Measurements from ENCODE around the gene ADARB1.

ADARB1 gene

DNA sequence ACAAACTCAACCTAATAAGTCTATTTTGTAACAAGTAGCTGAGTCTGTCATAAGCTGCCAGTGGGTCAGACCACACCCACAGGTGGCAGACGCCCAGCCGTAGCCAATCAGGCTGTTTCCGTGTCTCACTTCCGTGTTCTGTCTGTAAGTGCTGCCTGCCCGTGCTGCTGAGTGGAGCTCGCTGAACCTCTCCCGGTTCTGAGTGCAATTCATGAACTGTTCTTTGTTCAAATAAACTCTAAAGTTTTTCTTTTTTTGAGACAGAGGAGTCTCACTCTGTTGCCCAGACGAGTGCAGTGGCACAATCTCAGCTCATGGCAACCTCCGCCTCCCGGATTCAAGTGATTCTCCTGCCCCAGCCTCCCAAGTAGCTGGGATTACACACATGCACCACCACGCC lies 188.2 kb downstream of the ADARB1 start:
- TF ChIP-seq EZH2 (IDR thresholded peaks at IDR 0.05; ENCODE audit: borderline replicate concordance, low read length), result no peak
- TF ChIP-seq, protein P1, sequence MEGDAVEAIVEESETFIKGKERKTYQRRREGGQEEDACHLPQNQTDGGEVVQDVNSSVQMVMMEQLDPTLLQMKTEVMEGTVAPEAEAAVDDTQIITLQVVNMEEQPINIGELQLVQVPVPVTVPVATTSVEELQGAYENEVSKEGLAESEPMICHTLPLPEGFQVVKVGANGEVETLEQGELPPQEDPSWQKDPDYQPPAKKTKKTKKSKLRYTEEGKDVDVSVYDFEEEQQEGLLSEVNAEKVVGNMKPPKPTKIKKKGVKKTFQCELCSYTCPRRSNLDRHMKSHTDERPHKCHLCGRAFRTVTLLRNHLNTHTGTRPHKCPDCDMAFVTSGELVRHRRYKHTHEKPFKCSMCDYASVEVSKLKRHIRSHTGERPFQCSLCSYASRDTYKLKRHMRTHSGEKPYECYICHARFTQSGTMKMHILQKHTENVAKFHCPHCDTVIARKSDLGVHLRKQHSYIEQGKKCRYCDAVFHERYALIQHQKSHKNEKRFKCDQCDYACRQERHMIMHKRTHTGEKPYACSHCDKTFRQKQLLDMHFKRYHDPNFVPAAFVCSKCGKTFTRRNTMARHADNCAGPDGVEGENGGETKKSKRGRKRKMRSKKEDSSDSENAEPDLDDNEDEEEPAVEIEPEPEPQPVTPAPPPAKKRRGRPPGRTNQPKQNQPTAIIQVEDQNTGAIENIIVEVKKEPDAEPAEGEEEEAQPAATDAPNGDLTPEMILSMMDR (IDR thresholded peaks at IDR 0.05; ENCODE audit: low read length), result no peak
- H3K4me1 ChIP-seq (ENCODE audit: insufficient read depth, low read length, severe bottlenecking), result peaks cover 8% of the 10 kb centered on the region
- no peak overlapping the region for H2AFZ ChIP-seq (ENCODE audit: low read length)
- H4K20me1 ChIP-seq (ENCODE audit: insufficient read depth, low read length), result no peaks in the 10 kb centered on the region
- no peaks in the 10 kb centered on the region for H3F3A ChIP-seq (ENCODE audit: insufficient read depth, low read length)
- H3K79me2 ChIP-seq (ENCODE audit: insufficient read depth, low read length), result no peaks in the 10 kb centered on the region
- peaks cover 41% of the 10 kb centered on the region for H3K36me3 ChIP-seq (ENCODE audit: insufficient read depth, low read length)
- no peaks in the 10 kb centered on the region for H3K9me3 ChIP-seq (ENCODE audit: low read length)
- no peak overlapping the region for H3K9ac ChIP-seq (ENCODE audit: low read length)
- H3K27ac ChIP-seq (ENCODE audit: low read depth, low read length, poor library complexity, severe bottlenecking), result no peak overlapping the region
- no peaks in the 10 kb centered on the region for H3K9me2 ChIP-seq (ENCODE audit: low read depth, low read length)
- H3K4me2 ChIP-seq (ENCODE audit: low read length), result no peak overlapping the region
- no peak overlapping the region for H3K4me3 ChIP-seq (ENCODE audit: low read depth, low read length, poor library complexity, severe bottlenecking)
- no peaks in the 10 kb centered on the region for H3K27me3 ChIP-seq (ENCODE audit: insufficient read depth, low read length)

DNA sequence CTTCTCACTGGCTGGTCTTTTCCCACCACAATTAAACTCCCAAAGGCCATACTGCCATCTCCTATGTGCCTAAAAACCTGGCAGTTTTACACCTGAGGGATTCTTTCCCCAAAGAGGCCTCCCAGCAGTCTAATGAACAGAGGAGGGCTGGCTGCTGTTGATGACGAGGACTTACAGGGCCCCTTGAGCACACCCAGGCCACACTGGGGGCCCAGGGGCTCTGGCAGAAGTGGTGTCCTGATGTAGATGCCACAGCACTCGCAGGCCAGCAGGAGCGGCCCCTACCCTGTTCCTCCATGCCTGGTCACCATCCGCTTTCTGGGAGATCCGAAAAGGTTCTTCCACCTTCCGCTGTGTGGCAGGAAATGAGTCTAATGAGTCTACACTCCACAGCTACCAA lies 189.2 kb downstream of the ADARB1 start:
- peaks cover 43% of the 10 kb centered on the region for H3K36me3 ChIP-seq (ENCODE audit: insufficient read depth, low read length)
- no peaks in the 10 kb centered on the region for H3F3A ChIP-seq (ENCODE audit: insufficient read depth, low read length)
- no peaks in the 10 kb centered on the region for H3K27me3 ChIP-seq (ENCODE audit: insufficient read depth, low read length)
- no peaks in the 10 kb centered on the region for H3K79me2 ChIP-seq (ENCODE audit: insufficient read depth, low read length)
- H3K4me1 ChIP-seq (ENCODE audit: insufficient read depth, low read length, severe bottlenecking), result peaks cover 8% of the 10 kb centered on the region
- no peaks in the 10 kb centered on the region for H3K9me3 ChIP-seq (ENCODE audit: low read length)
- TF ChIP-seq, protein P1 (IDR thresholded peaks at IDR 0.05; ENCODE audit: low read length), result no peak
- TF ChIP-seq EZH2 (IDR thresholded peaks at IDR 0.05; ENCODE audit: borderline replicate concordance, low read length), result no peak
- no peak overlapping the region for H3K4me3 ChIP-seq (ENCODE audit: low read depth, low read length, poor library complexity, severe bottlenecking)
- no peaks in the 10 kb centered on the region for H3K9me2 ChIP-seq (ENCODE audit: low read depth, low read length)
- no peak overlapping the region for H3K27ac ChIP-seq (ENCODE audit: low read depth, low read length, poor library complexity, severe bottlenecking)
- no peak overlapping the region for H2AFZ ChIP-seq (ENCODE audit: low read length)
- no peak overlapping the region for H3K4me2 ChIP-seq (ENCODE audit: low read length)
- no peak overlapping the region for H3K9ac ChIP-seq (ENCODE audit: low read length)
- H4K20me1 ChIP-seq (ENCODE audit: insufficient read depth, low read length), result no peaks in the 10 kb centered on the region

DNA sequence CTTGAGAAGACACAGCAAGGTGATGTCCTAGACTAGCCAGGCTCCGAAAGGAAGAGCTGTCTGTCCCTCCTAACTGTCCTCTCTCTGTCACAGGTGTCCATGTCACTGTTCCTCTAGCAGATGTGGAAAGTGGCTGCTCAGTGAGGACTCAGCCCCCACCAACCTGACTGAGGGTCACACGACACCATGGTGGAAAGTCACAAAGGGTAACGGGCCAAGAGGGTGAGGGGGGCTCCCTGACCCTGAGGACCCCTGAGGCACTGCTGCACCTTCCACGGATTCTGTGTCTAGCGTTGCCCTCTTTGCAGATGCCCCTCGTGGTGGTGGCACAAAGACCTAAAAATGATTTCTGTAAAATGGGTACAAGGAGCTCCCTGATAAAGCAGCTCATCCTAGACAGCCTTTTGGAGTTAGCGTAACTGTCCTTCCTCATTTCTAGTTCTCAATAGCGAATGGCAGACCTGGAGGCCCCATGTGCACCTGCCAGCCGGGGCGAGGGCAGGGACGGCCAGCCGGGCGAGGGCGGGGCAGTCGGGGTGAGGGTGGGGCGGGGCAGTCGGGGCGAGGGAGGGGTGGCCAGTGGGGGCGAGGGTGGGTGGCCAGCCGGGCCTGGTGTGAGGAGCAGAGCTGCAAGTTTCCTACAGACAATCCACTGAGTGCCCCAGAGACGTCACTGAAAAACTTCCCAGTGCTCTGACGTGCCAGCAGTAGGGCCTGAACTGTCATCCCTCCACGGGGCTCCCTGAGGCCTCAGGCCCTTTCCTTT lies 189.9 kb downstream of the ADARB1 start:
- no peak overlapping the region for H3K4me3 ChIP-seq (ENCODE audit: low read depth, low read length, poor library complexity, severe bottlenecking)
- peaks cover 8% of the 10 kb centered on the region for H3K4me1 ChIP-seq (ENCODE audit: insufficient read depth, low read length, severe bottlenecking)
- no peaks in the 10 kb centered on the region for H3K79me2 ChIP-seq (ENCODE audit: insufficient read depth, low read length)
- no peak overlapping the region for H2AFZ ChIP-seq (ENCODE audit: low read length)
- H3K9ac ChIP-seq (ENCODE audit: low read length), result no peak overlapping the region
- no peaks in the 10 kb centered on the region for H3F3A ChIP-seq (ENCODE audit: insufficient read depth, low read length)
- no peak overlapping the region for H3K27ac ChIP-seq (ENCODE audit: low read depth, low read length, poor library complexity, severe bottlenecking)
- no peak for TF ChIP-seq EZH2 (IDR thresholded peaks at IDR 0.05; ENCODE audit: borderline replicate concordance, low read length)
- TF ChIP-seq, protein P1 (IDR thresholded peaks at IDR 0.05; ENCODE audit: low read length), result no peak
- no peaks in the 10 kb centered on the region for H3K9me3 ChIP-seq (ENCODE audit: low read length)
- H3K9me2 ChIP-seq (ENCODE audit: low read depth, low read length), result no peaks in the 10 kb centered on the region
- no peaks in the 10 kb centered on the region for H3K27me3 ChIP-seq (ENCODE audit: insufficient read depth, low read length)
- H4K20me1 ChIP-seq (ENCODE audit: insufficient read depth, low read length), result no peaks in the 10 kb centered on the region
- H3K4me2 ChIP-seq (ENCODE audit: low read length), result no peak overlapping the region
- H3K36me3 ChIP-seq (ENCODE audit: insufficient read depth, low read length), result peaks cover 43% of the 10 kb centered on the region

Measured in OCI-LY1 (cell line).